Measurements from ENCODE around the gene IKBKE. TPM values are rescaled to one million over a fixed set of nuclear protein-coding genes. Genes with fewer than 3 reads are reported as not detected.
A peak's percentile ranks its signal among the peaks of the same experiment; 100 is the strongest.

IKBKE gene
- total RNA-seq, 1 experiment from 2014 or later: 29.6 TPM

DNA sequence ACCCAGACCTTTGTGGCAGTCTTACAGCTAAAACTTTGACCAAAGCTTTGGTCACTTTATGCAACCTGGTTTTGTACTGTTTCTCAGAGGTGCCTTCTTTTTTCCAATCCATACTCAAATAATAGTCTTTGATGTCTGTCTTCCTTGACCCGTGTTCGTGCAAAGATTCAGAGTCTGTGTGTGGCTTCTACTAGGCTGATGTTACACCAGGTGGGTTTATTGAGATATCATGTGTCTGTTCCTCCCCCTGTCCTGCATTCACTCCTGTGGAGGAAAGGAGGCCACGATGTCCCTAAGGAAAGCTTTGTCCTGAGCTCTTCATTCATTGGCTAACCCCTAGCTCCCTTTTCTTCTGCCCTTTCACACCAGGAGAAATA, 15.0 kb upstream of the IKBKE start:
- no peak for DNase-seq (ENCODE audit: low spot score)

DNA sequence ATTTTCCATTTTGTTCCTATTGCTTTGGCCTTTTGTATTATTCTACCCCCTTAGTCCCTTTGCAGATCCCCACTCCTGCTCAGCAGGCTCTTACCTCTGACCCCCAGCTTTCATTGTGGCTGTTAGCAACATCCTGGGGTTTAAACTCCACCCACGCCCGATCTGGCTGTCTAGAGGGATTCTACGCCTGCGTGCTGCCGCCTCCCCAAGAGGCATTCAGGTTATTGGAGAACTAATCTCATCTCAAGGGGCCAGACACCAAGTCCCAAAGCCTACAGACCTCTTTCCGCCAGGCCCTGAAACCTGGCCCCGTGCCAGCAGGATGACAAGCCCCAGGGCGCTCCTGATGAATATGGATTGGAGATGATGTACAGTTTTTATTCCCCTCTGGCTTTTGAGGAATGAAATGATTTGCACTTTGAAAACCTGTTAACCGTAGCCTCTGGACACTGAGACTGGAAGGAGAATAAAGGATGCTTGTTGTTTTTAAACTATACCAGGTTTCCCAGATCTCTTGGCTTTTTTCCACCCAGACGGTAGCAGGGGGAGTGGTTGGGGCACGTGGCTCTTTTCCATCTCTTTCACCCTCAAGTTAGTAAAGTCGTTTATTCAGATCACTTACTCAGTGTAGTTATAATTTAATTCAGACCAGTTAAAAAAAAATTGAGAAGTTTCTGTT, 14.5 kb upstream of the IKBKE start:
- DNase-seq (ENCODE audit: low spot score): no peak

DNA sequence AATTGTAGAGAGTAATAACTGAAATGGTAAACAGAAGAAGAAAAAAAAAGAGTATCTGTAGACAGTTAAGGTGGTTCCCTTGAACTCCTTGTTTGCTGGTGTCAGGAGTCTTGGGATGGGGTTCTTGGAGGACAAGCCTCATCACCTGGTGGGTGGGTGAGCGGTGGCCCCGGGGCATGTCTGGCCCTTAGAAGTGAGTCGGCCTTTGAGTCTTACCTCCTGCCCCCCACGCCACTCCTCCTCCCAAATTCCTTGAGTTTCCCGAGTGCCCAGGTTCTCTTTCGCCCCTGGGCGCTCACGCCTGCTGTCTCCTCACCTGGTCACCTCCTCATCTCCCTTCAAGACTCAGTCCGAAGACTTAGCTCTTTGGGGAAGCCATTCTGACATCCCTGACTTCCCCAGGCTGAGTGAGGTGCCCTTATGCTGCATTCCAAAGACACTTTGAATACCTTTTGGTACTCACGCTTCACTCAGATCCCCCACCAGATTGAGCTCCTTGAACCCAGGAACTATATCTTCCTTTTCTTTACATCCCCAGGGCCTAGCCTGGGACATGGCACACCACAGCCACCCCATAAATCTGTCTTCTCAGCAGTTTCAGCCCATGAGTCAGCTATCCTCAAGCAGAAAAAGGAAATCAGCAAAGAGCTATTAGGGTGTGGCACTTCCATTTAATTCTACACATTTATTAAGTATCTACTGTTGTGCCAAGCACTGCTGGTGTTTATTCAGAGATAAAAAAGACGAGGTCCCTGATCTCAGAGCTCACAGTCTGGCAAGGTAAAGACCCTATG, 13.5 kb upstream of the IKBKE start:
- peak; percentile 67 for DNase-seq (ENCODE audit: low spot score)

DNA sequence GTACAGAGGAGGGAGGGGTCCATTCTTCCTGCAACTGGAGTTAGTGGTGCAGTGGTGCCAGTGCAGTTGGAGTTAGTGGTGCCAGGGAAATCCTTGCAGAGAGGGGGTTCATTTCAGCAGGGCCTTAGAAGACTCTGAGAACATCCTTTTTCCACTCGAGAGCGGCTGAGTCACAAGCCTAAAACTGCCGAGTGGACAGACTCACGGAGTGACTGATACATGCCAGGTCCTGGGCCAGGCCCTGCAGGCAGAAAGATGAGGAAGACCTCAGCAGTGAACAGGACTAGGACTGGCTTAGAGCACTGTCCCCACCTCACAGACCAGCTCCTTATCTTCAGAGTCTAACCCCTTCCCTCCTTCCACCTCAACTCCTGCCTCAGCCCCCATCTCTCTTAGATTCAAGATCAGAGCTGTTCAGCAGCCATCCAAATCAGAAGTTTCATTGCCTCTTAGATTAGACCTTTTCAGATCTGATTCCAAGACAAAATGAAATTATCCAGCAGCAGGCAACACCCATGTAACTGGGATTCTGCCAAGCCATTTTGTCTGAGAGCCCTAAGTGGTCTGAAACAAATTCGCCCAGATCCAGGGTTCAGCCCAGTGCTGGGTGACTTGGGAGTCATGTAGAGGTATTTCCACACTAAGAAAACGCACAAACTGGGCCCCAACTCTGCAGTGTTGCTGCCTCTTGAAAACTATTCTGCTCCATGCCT, 12.7 kb upstream of the IKBKE start:
- DNase-seq (ENCODE audit: low spot score): no peak

- no peak for DNase-seq (ENCODE audit: low spot score)
These were observed 10.6 kb upstream of the IKBKE start for GRCh38 chr1:206459703-206460102.

DNA sequence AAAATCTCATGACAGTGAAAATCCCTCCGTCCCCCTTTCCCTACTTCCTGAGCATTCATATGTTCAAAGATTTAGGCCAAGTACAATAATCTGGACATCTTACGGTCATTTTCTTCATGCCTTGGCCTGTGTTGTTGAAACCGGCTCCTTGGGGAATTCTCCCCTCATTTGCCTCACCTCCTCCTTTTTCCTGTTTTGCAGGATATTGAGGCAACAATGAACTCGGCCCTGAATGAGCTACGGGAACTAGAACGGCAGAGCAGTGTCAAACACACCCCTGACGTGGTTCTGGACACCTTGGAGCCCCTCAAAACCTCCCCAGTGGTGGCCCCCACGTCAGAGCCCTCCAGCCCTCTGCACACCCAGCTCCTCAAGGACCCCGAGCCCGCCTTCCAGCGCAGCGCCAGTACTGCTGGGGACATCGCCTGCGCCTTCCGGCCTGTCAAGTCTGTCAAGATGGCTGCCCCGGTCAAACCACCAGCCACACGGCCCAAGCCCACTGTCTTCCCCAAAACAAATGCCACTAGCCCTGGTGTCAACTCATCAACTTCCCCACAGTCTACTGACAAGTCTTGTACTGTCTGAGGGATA, 9.3 kb upstream of the IKBKE start:
- DNase-seq (ENCODE audit: low spot score): no peak

GRCh38 chr1:206461602-206462455, 8.4 kb upstream of the IKBKE start:
- peak; percentile 78 for DNase-seq (ENCODE audit: low spot score)

DNA sequence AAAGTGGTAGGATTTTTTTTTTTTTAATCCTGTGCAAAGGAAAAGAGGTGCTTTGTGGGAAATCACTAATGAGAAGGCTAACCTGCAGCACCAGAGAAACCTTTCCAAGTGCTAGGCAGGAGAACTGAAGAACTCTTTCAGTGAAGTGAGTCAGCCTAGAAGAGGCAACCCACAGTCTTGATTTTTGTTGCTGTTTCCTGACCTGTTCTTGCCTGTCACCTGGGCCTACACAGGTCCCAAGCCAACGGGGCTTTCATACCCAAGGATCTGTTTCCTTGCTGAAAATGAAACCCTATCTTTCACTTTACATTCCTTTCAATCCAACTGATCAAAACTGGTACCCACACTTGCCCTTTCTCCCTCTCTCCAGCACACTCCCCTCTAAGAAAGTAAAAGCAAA, 7.1 kb upstream of the IKBKE start:
- no peak for DNase-seq (ENCODE audit: low spot score)

- no peak for DNase-seq (ENCODE audit: low spot score)
These were observed 6.4 kb upstream of the IKBKE start for GRCh38 chr1:206463911-206464310.

GRCh38 chr1:206464456-206464964, 5.8 kb upstream of the IKBKE start:
- peak; percentile 82 for DNase-seq (ENCODE audit: low spot score)

GRCh38 chr1:206465951-206466350, 4.3 kb upstream of the IKBKE start:
- DNase-seq (ENCODE audit: low spot score): no peak

DNA sequence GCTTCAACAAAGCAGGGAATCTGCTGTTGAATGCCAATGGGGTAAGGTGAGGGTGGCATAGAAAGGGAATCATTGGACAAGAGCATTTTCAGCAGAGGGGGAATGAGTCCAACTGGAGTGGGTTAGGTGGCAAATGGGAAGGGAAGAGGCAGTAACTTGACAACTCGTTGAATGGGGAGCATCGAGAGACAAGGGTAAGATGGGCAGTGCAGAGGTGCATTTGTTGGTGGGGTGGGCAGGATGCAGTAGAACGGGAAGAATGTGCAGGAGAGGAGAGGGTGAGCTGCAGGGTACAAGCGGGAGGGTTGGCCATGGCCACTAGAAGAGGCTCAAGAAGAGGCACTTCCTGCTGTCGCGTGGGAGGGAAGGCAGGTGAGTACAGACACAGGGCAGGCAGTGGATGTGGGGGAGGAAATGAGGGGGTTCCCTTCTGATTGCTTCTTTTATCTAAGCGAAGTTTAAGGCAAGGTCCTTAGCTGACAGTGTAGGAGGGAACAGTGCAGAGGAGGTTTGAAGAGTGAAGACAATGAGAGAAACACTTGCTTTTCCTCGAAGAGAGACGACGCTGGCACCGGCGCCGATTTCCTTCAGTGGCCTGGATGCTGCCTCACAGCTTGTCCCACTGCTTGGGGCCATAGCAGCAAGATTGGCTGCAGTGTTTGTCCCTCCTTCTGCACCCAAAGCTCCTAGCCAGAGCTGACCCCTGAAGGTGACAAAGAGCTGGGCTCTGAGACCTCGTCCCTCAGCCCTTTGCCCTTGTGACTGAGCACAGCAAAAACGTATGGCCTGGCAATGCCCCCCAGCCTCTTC, 3.2 kb upstream of the IKBKE start:
- DNase-seq (ENCODE audit: low spot score): no peak

DNA sequence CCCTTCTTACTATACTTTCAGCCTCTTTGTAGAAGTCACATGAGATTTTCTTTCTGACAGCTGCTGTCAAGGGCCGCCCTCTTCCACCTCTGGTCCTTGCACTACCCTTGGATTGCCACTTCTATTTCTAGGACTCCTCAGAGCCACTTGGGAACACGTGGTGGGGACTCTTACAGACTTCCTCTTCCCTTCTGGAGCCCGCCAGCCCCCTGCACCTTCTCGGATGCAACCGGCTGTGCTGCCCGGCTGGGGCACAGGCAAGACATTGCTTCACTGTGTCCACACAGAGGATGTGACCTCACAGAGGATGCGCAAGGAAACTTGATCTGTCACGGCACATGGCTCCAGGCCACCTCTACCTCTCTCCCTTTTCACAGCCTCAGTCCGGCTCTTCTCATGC, 2.4 kb upstream of the IKBKE start:
- no peak for DNase-seq (ENCODE audit: low spot score)

- DNase-seq (ENCODE audit: low spot score): no peak
These were observed 1.7 kb upstream of the IKBKE start for GRCh38 chr1:206468571-206468970.

DNA sequence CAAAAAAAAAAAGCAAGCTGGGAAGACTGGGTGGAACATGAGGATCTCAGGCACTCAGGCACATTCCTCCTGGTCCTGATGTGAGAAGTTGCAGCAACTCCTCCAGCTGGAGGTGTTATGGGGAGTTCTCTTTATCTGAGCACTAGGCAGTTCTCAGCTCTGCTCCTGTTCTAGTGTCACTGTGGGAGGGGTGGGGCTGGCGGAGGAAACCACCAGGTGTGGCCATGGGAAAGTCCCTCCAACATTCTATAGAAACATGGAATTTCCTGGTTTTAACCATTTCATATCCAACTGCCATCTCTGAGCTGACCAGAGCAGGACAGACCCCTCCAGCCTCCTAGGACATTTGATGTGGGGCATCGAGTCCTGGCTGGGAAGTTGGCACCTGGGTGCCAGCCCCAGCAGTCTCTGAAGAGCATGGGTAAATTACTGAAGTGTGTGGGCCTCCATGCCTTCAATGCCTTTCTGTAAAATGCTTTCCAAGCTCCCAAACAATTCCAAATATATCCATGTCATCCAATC, 804 bp upstream of the IKBKE start:
- DNase-seq (ENCODE audit: low spot score): peak; percentile 62

DNA sequence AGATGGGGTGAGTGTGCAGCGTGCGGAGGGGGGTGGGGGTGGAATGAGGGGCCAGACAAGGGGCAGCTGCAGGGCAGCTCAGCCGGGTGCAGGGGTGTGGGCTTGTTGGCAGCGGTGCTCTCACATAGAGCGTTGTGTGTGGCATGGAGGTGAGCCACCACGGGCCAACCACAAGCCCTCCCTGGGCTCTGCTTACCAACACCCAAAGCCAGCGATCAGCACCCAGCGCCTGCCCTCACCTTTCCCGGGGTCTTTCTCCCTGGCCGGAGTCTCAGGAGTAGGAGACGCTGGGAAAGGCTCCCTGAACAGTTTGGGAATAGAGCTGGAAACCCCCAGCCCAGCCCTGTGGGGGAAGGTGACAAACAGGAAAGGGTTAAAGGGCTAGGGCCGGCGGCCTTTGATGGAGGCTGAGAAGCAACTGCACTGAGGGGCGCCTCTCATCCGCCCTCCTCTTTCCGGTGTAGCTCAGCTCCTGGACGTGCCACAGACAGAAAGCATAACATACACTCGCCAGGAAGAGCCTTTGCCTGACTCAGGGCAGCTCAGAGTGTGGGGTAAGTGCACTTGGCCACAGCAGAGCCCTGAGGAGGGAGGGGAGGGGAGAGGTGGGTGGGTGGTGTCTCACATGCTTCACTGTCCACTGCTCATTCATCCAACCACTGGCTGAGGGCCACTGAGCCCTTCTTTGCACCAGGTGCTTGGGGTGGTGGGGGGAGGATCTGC, 577 bp downstream of the IKBKE start:
- peak; percentile 75 for DNase-seq (ENCODE audit: low spot score)

DNA sequence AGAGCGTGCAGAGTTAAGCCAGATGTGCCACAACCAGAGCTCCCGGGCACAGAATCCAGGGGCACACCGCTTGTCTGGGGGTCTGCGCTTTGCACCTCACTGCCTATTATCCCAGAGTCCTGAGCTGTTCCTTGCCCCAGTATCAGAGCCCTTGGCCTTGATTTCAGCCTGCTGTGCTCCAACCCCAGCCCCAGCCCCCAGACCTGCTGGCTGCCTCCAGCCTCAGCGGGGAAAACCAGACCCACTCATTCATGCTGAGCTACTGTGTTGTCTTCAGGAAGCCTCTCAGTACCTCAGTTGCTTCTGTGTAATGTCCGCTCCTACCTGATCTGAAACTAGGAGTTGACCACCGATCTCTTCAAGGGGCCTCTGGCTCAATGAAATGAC, 1.1 kb downstream of the IKBKE start:
- DNase-seq (ENCODE audit: low spot score): no peak

DNA sequence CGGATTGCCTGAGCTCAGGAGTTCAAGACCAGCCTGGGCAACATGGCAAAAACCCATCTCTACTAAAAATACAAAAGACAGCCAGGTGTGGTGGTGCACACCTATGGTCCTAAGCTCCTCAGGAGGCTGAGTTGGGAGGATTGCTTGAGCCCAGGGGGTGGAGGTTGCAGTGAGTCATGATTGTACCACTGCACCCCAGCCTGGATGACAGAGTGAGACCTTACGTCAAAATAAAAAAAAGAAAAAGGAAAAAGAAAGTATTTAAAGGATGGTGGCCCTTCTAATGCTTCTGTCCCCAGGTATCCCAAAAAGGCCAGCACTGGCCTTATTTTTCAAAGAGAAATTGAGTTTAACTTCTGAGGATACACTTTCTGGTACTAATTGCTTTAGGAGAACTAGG, 1.7 kb downstream of the IKBKE start:
- DNase-seq (ENCODE audit: low spot score): no peak

DNA sequence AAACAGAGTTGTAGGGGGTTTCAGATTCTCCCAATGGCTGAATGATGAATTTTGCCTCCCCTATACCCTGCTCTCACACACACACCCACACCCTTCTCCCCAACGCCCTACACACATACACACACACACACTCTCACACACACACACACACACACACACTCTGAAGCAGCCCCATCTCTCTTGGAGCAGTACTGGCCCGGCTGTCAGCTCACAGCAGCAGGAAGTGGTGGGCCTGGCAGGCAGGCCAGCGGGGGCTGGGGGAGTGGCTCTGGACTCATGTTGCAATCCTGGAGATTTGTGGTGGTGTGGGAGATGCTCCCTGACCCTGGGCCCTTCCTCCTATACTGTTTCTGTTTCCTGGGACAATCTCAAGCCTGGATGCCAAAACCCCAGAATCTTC, 2.2 kb downstream of the IKBKE start:
- DNase-seq (ENCODE audit: low spot score): peak; percentile 75

- no peak for DNase-seq (ENCODE audit: low spot score)
These were observed 2.6 kb downstream of the IKBKE start for GRCh38 chr1:206472886-206473285.
